Stimulated activated CD8-positive, alpha-beta memory T cell treated with anti-CD3 and anti-CD28 coated beads, Interleukin-4, amount 100 ng/mL, for 4 hours (primary cell): ENCODE data around the gene SPACA4.
"Not testable (repeated sequence)": the region's sequence is repeated elsewhere in the genome, so short reads cannot be mapped to it uniquely, and the experiment has no call there.

Experiments
- DNase-seq, 2 donors: peaks; one replicate each; pipeline ENCODE4 v3.0.0-alpha.2; 2020; ENCODE audit warnings: low read depth in 2 of 2, low spot score in 1 of 2

The SPACA4 gene, protein sequence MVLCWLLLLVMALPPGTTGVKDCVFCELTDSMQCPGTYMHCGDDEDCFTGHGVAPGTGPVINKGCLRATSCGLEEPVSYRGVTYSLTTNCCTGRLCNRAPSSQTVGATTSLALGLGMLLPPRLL

DNA sequence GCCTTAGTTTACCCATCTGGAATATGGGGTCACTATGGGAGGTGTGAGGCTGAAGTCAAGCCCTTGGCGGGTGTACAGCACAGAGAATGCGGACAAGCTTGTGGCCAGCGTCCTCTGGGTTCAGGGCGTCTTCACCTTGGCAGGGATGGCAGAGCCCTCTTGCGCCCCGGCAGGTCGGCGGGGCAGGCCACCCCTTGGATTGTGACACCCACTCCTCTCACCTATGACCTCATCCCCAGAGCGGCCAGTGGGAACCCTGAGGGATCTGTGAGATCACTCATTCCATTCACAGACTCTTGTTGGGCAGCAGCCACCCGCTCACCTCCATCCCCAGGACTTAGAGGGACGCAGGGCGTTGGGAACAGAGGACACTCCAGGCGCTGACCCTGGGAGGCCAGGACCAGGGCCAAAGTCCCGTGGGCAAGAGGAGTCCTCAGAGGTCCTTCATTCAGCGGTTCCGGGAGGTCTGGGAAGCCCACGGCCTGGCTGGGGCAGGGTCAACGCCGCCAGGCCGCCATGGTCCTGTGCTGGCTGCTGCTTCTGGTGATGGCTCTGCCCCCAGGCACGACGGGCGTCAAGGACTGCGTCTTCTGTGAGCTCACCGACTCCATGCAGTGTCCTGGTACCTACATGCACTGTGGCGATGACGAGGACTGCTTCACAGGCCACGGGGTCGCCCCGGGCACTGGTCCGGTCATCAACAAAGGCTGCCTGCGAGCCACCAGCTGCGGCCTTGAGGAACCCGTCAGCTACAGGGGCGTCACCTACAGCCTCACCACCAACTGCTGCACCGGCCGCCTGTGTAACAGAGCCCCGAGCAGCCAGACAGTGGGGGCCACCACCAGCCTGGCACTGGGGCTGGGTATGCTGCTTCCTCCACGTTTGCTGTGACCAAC, at the start of gene SPACA4:
Gene SPACA4 (plus strand): TSS at position 280 of the 896 bp plus-strand sequence. CDS start 237 bp downstream, at position 517.
- DNase-seq = no peak

DNA sequence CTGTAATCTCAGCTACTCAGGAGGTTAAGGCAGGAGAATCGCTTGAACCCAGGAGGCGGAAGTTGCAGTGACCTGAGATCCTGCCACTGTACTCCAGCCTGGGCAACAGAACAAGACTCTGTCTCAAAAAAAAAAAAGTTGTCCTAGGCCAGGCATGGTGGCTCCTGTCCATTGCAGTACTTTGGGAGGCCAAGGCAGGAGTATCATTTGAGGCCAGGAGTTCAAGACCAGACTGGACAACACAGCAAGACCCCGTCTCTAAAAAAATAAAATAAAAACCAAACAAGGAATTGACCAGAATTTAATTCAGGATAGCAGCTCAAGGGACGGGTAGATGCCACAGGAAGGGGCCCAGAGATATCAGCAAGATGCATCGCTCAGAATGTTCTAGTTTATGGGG, 49.7 kb upstream of the SPACA4 start:
- no peak for DNase-seq

DNA sequence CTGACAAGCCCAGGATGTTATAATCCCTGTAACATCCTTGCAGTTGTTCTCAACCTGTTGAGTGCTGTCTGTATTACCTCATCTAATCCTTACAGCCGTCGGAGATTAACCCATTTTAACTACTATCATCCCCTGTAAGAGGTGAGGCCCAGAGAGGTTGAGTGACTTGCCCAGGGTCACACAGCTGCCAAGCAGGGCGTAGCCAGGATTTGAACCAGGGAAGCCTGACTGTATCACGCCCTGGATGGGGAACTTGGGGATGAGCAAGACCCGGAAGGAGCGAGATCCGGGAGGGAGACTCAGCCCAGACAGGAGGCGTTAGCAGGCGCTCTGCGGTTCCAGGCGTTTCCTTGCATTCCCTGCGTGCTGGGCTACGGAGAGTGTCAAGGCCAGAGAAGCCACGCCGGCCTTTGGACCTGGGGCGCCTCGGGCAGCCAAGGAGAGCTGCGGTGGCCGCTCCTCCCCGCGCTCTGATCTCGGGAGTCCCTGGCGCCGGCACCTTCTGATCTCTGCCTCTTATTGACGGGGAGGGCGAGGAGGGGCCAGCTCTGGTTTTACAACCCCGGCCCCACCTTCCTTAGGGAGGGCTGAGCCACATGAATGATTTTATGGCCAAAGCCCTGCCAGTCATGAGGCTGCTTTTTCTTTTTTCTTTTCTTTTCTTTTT, 48.4 kb upstream of the SPACA4 start:
- no peak for DNase-seq

DNA sequence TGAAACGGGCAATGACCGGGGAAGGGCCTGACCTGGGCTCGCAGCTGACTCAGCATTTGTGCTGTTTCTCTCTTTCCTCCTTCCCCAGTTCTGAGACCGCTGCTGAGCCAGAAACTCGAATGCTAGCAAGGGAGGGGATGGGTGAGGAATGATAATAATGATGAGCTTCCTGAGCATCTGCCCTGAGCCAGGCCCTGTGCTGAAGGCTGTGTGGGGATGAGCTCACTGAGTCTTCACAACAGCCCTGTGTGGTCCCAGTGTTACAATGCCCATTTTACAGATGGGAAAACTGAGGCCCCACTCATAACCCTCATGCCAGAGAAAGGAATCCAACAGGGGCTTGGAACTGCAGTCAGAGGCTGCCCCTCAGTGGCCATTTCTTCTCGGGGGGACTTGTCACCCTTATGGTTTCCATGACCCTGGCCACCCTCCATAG, 46.4 kb upstream of the SPACA4 start:
- no peak for DNase-seq

DNA sequence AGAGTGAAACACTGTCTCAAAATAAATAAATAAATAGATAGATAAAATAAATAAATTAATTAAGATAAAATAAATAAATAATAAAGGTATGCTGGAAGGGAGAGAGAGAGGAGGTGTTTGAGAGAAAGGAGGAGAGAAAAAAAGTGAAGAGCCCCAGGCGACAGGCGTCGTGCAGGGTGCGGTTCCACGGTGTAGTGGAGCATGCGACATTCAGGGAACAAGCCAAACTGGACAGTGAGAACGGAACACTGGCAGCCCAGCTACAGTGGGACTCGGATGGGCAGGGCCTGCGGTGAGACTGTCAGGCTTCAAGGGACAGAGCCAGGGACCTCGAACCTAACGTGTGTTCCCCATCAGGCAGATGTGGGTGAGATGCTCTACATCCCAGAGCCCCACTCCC, 45.1 kb upstream of the SPACA4 start:
- DNase-seq = no peak

DNA sequence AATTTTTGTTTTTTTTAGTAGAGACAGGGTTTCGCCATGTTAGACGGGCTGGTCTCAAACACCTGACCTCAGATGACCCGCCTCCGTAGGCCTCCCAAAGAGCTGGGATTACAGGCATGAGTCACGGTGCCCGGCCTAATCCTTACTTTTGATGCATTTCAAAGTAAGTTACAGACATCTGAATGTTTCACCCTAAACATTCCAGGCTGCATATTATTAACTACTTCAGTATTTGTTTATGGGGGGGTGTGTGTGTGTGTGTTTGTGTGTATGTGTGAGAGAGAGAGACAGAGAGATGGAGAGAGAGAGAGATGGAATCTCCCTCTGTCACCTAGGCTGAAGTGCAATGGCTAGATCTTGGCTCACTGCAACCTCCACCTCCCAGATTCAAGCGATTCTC, 41.5 kb upstream of the SPACA4 start:
- no peak for DNase-seq

DNA sequence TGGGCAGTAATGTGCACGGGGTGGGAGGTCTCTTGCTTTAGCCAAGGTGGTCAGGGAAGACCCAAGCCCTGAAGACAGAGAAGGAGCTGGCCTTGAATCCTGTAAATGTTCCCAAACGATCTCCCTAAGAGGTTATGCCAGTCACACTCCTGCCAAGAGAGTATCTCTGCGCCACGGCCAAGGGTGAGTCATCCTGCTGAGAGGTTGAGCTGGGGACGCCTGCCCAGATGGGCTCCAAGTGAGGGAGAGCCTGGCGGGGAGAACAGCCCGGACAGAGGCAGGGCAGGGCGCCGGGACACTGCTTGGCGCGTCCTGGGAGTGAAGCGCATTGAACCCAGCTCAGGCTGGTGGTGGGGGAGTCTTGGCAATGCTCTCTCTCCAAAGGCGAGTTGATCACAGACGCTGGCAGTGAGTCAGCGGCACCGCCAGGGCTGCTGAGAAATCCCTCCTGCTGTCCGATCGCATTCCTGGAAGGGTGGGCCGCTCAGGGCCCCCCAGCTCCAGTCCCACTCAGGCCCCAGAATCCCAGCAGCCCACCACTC, 38.1 kb upstream of the SPACA4 start:
- no peak for DNase-seq

DNA sequence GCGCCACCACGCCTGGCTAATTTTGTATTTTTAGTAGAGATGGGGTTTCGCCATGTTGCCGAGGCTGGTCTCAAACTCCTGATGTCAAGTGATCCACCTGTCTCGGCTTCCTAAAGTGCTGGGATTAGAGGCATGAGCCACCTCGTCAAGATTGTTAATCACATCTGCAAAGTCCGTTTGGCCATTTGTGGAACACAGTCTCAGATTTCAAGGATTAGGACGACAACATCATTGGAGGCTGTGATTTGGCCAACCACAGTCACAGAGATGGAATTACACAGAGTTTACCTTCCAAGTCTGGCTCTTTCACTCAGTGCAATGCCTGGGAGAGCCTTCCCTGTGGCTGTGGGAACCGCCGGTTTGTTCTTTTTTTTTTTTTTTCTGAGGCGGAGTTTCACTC, 36.7 kb upstream of the SPACA4 start:
- DNase-seq = no peak

DNA sequence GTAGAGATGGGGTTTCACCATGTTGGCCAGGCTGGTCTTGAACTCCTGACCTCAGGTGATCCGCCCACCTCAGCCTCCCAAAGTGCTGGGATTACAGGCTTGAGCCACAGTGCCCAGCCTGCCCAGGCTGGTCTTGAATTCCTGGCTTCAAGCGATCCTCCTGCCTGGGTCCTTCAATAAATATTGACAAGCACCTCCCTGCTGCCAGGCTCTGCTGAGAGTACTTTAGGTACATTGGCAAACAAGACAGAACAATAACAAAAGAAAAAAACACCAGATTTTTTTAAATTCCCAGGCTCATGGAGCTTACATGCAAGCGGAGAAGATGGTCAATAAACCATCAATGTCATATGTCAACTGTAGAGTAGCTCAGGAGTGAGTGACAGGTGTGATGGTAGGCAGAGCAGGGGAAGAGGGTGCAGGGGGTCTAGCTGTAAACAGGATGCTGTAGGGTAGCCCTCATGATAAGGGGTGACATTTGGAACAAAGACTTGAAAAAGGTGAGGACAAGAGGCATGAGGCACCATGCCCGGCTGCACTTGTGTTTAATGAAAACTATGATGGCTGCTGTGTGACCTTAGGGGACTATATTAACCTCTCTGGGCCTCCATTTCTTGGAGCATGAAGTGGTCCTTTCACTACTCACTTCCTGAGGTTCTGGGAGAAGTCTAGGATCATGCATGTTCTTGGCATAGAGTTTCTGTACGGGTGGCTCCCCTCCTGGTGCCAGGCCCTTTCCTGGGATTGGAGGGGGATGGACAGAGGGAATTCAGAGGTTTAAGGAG, 35.0 kb upstream of the SPACA4 start:
- DNase-seq = no peak

DNA sequence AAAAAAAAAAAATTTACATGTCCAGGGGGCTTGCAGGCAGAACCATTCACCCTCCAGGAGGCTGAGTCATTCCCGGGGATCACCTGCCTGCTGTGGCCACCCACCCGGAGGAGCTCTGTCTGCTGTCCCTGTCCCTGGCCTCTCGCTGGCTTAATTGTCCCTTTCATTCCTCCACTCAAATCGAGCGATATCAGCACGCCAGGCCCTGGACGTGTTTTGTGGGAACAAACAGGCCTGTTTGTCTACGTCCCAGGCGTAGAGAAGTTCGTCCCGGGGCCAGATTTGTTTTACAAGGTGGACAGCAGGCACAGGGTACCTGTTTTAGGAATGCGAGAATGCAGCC, 33.4 kb upstream of the SPACA4 start:
- DNase-seq = no peak

DNA sequence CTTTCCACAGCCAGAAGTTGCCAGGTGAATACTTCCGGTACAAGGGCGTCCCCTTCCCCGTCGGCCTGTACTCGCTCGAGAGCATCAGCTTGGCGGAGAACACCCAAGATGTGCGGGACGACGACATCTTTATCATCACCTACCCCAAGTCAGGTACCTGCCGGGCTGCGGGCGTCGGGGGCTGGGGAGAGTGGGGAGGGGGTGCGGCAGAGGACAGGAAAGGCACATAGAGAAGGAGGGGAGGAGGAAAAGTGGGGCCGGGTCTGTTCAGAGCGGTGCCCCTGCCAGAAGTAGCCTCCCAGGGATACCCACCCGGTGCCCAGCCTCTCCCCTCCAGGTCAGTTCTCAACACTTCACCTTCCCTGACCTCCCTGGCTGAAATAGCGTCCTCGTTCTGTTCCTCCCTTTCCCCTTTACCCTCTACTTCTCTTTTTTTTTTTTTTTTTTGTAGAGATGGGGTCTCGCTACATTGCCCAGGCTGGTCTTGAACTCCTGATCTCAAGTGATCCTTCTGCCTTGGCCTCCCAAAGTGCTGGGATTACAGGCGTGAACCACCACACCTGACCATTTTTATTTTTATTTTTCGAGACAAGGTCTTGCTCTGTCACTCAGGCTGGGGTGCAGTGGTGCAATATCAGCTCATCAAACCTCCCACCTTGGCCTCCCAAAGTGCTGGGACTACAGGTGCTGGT, 30.5 kb upstream of the SPACA4 start:
- DNase-seq = no peak

DNA sequence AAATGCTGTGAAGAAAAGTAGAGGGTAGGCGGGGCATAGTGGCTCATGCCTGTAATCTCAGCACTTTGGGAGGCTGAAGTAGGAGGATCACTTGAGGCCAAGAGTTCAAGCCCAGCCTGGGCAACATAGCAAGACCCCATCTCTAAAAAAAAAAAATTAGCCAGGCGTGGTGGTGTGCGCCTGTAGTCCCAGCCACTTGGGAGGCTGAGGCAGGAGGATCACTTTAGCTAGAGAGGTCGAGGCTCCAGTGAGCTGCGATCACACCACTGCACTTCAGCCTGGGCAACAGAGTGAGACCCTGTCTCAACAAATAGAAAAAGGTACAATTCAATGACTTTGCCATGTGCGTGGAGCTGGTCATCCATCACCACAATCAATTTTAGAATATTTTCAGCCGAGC, 28.6 kb upstream of the SPACA4 start:
- DNase-seq = not testable (repeated sequence)

DNA sequence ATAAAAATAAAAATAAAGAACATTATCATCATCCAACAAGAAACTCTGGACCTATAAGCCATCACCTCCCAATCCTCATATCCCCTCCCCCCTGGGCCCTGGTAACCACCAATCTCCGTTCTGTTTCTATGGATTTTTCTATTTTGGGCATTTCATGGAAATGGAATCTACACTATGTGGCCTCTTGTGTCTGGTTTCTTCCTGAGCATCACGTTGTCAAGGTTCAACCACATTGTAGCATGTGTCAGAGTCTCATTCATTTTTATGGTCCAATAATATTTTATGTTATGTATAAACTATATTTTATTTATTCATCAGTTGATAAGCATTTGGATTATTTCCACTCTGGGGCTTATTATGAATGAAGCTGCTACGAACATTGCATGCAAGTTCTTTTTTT, 27.7 kb upstream of the SPACA4 start:
- no peak for DNase-seq

DNA sequence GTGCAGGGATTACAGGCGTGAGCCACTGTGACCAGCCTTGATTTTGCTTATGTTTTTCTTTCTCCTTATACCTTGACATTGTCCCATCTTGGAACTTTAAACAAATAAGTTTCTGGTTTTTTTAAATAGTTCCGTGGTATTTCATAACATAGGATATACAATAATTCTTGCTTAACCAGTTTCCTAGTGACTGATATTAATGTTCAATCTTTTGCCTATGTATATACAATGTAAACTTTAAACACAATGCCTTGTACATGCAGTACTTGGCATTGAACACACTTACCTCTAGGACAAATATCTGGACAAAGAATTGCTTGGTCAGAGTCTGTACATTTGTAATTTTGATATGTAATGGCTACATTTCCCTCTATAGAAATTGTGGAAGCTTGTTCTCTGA, 24.4 kb upstream of the SPACA4 start:
- DNase-seq = no peak

DNA sequence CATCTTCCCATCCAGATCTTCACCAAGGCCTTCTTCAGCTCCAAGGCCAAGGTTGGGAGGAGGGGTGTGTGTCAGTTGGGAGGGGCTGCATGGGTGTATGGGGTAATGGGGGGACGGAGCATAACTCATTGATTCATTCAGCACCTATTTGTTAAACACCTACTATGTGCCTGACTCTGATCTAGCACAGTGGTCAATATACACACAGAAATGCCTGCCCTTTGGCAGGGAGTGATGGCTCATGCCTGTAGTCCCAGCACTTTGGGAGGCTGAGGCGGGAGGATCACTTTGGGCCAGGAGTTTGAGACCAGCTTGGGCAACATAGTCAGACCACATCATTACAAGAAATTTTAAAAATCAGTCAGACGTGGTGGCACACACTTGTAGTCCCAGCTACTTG, 19.2 kb upstream of the SPACA4 start:
- no peak for DNase-seq

DNA sequence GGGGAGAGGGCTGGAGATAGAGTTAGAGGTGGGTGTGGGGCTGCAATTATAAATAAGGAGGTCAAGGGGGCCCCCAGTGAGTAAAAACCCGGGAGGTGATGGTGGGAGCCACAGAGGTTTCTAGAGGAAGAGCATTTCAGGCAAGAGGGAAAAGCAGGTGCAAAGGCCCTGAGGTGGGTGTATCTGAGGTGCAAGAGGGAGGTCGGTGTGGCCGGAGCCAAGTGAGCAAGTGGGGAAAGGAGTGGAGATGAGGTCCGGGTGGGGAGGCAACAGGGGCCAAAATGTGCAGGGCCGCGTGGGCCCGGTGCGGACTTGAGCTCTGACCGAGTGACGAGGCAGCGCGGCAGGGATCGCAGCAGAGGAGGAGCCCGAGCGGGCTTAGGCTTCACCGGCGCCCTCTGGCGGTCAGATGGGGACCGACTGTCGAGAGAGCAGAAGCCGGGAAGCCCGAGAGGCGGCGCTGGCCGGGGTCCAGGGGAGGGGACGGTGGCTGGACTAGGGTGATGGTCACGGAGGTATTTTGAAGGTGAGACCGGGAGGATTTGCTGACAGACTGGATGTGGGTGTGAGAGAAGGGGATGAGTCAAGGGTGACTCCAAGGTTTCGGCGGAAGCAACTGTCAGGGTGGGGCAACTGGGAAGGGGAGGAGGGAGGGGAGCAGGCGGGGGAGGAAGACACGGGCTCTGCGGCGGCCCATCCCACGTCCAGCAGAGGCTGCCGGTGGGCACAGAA, 17.7 kb upstream of the SPACA4 start:
- peak; percentile 60 to 82 for DNase-seq

DNA sequence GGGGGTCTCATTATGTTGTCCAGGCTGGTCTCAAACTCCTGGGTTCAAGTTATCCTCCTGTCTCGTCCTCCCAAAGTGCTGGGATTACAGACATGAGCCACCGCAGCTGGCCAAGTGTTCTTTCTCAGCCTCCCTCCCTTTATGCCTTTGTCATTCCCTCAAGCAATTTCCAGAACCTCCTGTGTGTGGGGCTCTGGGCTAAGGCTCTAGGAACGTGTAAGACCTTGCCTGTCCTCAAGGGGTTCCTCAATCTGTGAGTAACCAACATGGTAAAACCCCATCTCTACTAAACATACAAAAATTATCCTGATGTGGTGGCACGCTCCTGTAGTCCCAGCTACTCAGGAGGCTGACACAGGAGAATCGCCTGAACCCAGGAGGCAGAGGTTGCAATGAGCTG, 15.5 kb upstream of the SPACA4 start:
- DNase-seq = no peak

DNA sequence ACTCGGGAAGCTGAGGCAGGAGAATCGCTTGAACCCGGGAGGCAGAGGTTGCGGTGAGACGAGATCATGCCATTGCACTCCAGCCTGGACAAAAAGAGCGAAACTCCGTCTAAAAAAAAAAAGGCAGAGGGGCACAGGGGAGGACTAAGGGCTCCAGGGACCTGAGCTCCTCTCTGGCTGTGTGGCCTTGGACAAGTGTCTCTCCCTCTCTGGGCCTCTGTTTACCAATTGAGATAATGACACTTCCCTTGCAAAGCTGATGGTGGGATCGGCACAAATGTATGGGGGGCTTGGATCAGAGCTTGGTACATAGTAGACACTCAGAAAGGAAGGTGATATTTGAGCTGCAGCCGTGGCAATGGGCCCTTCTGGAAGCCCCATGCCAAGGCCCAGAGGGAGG, 11.4 kb upstream of the SPACA4 start:
- no peak for DNase-seq

DNA sequence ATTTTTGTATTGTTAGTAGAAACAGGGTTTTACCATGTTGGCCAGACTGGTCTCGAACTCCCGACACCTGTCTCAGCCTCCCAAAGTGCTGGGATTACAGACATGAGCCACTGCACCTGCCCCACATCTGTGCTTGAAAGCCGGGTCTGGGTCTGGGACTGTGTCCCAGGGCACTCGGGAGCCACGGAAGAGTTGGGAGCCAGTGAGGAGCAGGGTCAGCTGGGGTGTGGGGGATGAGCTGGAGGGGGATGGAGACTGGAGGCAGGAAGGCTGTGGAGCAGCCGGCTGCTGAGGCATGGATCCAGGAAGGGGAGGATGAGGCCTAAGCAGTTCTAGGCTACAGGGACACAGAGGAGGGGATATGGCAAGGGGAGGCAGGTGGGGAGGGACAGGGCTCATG, 10.7 kb upstream of the SPACA4 start:
- DNase-seq = no peak

DNA sequence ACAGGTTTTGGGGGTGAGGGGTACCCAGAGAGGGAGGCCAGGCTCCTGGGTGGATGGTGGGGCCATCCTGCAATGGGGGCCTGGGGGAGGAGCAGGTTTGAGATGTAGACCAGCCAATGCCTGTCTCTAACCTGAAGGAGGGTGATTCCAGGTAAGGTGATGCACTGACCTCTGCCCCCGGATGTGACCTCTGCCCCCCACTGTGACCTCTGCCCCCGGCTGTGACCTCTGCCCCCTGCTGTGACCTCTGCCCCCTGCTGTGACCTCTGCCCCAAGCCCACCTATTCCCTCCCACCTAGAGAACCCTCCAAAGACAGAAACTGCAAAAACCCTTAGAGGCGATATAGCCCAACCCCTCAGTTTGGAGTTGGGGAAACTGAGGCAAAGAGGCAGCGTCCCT, 10.3 kb upstream of the SPACA4 start:
- DNase-seq = no peak
